ENCODE results near the gene PDCD6IP.

DNA sequence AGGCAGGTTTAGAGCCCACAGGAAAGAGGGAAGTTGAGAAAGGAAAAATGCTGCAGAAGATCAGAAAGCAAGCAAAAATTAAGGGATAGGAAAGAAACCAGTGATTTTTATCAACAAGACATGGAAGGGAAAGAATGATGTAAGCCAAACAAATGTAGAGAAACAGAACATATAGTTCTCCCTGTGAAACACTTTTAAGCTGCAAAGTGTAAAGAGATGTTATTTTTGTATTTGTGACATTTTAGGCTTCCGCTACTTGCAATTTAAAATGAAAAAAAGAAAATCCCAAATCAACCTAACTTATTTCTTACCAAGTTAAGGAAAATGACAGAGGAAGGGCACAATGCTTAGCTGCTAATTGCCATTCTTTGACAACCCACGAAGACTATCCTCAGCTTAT lies 111.6 kb downstream of the PDCD6IP start:
- TF ChIP-seq POLR2AphosphoS5 (IDR thresholded peaks at IDR 0.05; ENCODE audit: low read depth, low read length): no peak
- no peak for TF ChIP-seq POLR2A (IDR thresholded peaks at IDR 0.05; ENCODE audit: low read depth, low read length)

Data from GM12892 (cell line).